Peyer's patch (tissue), 4 donors: Measurements from ENCODE around the gene SNRPD3.

ENCODE experiments used
- POLR2A ChIP-seq, 2 donors: fragments of 450-650 bp; IDR thresholded peaks; one replicate each; pipeline ENCODE4 v1.5.1; 2017; ENCODE audit warnings: antibody characterized with exemption in 2 of 2, mild to moderate bottlenecking in 2 of 2, moderate library complexity in 2 of 2
- TF ChIP-seq, protein P1 (sequence below), 6 experiments: fragments of 450-650 bp in 4 of 6; fragments of 200-600 bp in 2 of 6; sonication (generic) in 1 of 6; IDR thresholded peaks; one replicate each; pipeline ENCODE4 v1.5.1; 2017 to 2019; ENCODE audit warnings: antibody characterized with exemption in 6 of 6, mild to moderate bottlenecking in 3 of 6, moderate library complexity in 1 of 6

DNA sequence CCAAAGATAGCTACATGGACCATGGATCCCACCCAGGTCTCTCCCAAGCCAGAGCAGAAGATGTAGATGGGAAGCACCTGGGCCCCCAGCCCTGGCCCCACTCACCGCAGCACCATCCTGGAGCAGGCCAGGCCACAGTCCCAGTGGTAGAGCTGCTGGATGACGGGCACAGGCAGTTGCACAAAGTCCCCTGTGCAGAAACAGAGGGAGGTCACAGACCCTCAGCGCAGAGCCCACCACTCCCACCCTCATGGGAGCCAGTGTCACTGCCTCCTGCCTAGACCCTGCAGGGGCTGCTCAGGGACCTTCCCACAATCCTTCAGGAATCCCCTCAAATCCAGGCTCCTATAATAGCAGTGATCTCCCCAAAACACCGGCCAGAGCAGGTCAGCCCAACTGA lies 7.0 kb upstream of the SNRPD3 start:
- TF ChIP-seq, protein P1, sequence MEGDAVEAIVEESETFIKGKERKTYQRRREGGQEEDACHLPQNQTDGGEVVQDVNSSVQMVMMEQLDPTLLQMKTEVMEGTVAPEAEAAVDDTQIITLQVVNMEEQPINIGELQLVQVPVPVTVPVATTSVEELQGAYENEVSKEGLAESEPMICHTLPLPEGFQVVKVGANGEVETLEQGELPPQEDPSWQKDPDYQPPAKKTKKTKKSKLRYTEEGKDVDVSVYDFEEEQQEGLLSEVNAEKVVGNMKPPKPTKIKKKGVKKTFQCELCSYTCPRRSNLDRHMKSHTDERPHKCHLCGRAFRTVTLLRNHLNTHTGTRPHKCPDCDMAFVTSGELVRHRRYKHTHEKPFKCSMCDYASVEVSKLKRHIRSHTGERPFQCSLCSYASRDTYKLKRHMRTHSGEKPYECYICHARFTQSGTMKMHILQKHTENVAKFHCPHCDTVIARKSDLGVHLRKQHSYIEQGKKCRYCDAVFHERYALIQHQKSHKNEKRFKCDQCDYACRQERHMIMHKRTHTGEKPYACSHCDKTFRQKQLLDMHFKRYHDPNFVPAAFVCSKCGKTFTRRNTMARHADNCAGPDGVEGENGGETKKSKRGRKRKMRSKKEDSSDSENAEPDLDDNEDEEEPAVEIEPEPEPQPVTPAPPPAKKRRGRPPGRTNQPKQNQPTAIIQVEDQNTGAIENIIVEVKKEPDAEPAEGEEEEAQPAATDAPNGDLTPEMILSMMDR (IDR thresholded peaks at IDR 0.05), result no peak
- no peak for TF ChIP-seq POLR2A (IDR thresholded peaks at IDR 0.05)
